HEK293 (cell line): ENCODE measurements around the gene XK.
"Not testable (repeated sequence)": the region's sequence is repeated elsewhere in the genome, so short reads cannot be mapped to it uniquely, and the experiment has no call there.

ENCODE experiments used
- CTCF ChIA-PET: fragments of 350-600 bp; formaldehyde crosslinking; extraction: SDS; loops from one replicate; lab custom pipeline; 2021; ENCODE audit warnings: antibody characterized with exemption; lab: Yijun Ruan, JAX
- POLR2A ChIA-PET: fragments of 300-600 bp; formaldehyde crosslinking; extraction: SDS; loops from one replicate; lab custom pipeline; 2020; ENCODE audit warnings: antibody characterized with exemption, inconsistent platforms; lab: Yijun Ruan, JAX
- H3K27ac ChIP-seq: fragments of 200-500 bp; sonication (Bioruptor generic); 2 replicates; pipeline ENCODE4 v1.5.1; 2014; ENCODE audit warnings: low read depth, low read length, control low read depth, inconsistent platforms; ENCODE audit errors: extremely low read depth
- H3K36me3 ChIP-seq, 2 experiments: fragments of 200-500 bp in 1 of 2; sonication (Bioruptor generic) in 1 of 2; 1 replicate in 1 of 2; 2 replicates in 1 of 2; pipeline ENCODE4 v1.5.1; 2014 to 2017; ENCODE audit warnings: inconsistent platforms in 2 of 2, low read length in 2 of 2; ENCODE audit not compliant: control insufficient read depth in 2 of 2, insufficient read depth in 1 of 2
- H3K4me1 ChIP-seq: fragments of 200-500 bp; sonication (Bioruptor generic); 2 replicates; pipeline ENCODE4 v1.5.1; 2014; ENCODE audit warnings: mild to moderate bottlenecking, low read length, inconsistent platforms; ENCODE audit not compliant: control insufficient read depth, insufficient read depth
- H3K4me3 ChIP-seq: 2 replicates; pipeline ENCODE4 v1.5.1; 2011; ENCODE audit warnings: low read depth, mild to moderate bottlenecking, control low read depth, low read length, moderate library complexity
- H3K9me3 ChIP-seq: fragments of 200-500 bp; sonication (Bioruptor generic); 2 replicates; pipeline ENCODE4 v1.5.1; 2014; ENCODE audit warnings: low read depth, low read length, inconsistent platforms; ENCODE audit not compliant: control insufficient read depth, insufficient read depth
- EGR2 ChIP-seq: fragments of 450-650 bp; formaldehyde crosslinking; IDR thresholded peaks from 2 replicates; pipeline ENCODE4 v1.5.1; 2016; ENCODE audit warnings: low read depth, missing biosample characterization, missing genetic modification characterization
- GLIS2 ChIP-seq: fragments of 450-650 bp; formaldehyde crosslinking; IDR thresholded peaks from 2 replicates; pipeline ENCODE4 v1.5.1; 2016; ENCODE audit warnings: missing biosample characterization, missing genetic modification characterization
- MYNN ChIP-seq: fragments of 450-650 bp; formaldehyde crosslinking; IDR thresholded peaks from 2 replicates; pipeline ENCODE4 v1.5.1; 2016; ENCODE audit warnings: missing biosample characterization, missing genetic modification characterization, borderline replicate concordance
- OSR2 ChIP-seq: fragments of 450-650 bp; formaldehyde crosslinking; IDR thresholded peaks from 2 replicates; pipeline ENCODE4 v1.5.1; 2016; ENCODE audit warnings: missing biosample characterization, missing genetic modification characterization
- SCRT1 ChIP-seq: fragments of 450-650 bp; formaldehyde crosslinking; IDR thresholded peaks from 2 replicates; pipeline ENCODE4 v1.5.1; 2016; ENCODE audit warnings: missing biosample characterization, missing genetic modification characterization, borderline replicate concordance
- SETDB1 ChIP-seq: IDR thresholded peaks from one replicate; pipeline ENCODE4 v1.6.1; 2017; ENCODE audit warnings: mild to moderate bottlenecking, low read length, moderate library complexity, mixed read lengths; ENCODE audit not compliant: insufficient read length
- SP7 ChIP-seq: fragments of 450-650 bp; formaldehyde crosslinking; IDR thresholded peaks from 2 replicates; pipeline ENCODE4 v1.5.1; 2016; ENCODE audit warnings: missing biosample characterization, missing genetic modification characterization
- ZBTB1 ChIP-seq: fragments of 450-650 bp; formaldehyde crosslinking; IDR thresholded peaks from 2 replicates; pipeline ENCODE4 v1.5.1; 2016; ENCODE audit warnings: missing biosample characterization, missing genetic modification characterization
- ZFP3 ChIP-seq: fragments of 450-650 bp; formaldehyde crosslinking; IDR thresholded peaks from 2 replicates; pipeline ENCODE4 v1.5.1; 2016; ENCODE audit warnings: low read depth, missing biosample characterization, missing genetic modification characterization
- ZNF175 ChIP-seq: fragments of 450-650 bp; formaldehyde crosslinking; IDR thresholded peaks from 2 replicates; pipeline ENCODE4 v1.5.1; 2016; ENCODE audit warnings: missing biosample characterization, missing genetic modification characterization
- ZNF184 ChIP-seq: fragments of 450-650 bp; IDR thresholded peaks from 2 replicates; pipeline ENCODE4 v1.5.1; 2018; ENCODE audit warnings: missing biosample characterization, mild to moderate bottlenecking, missing genetic modification characterization
- ZNF23 ChIP-seq: fragments of 450-650 bp; formaldehyde crosslinking; IDR thresholded peaks from 2 replicates; pipeline ENCODE4 v1.5.1; 2016; ENCODE audit warnings: missing biosample characterization, missing genetic modification characterization, borderline replicate concordance
- ZNF560 ChIP-seq: fragments of 450-650 bp; formaldehyde crosslinking; IDR thresholded peaks from 2 replicates; pipeline ENCODE4 v1.5.1; 2017; ENCODE audit warnings: missing biosample characterization, missing genetic modification characterization, borderline replicate concordance
- ZNF600 ChIP-seq: fragments of 450-650 bp; formaldehyde crosslinking; IDR thresholded peaks from 2 replicates; pipeline ENCODE4 v1.5.1; 2016; ENCODE audit warnings: missing biosample characterization, missing genetic modification characterization
- ZNF76 ChIP-seq: fragments of 450-650 bp; formaldehyde crosslinking; IDR thresholded peaks from 2 replicates; pipeline ENCODE4; 2016; ENCODE audit warnings: low read depth, missing biosample characterization, missing genetic modification characterization, borderline replicate concordance
- ZNF791 ChIP-seq: fragments of 450-650 bp; formaldehyde crosslinking; IDR thresholded peaks from 2 replicates; pipeline ENCODE4 v1.5.1; 2016; ENCODE audit warnings: missing biosample characterization, missing genetic modification characterization
- TF ChIP-seq, protein P1 (sequence below): fragments of 450-650 bp; formaldehyde crosslinking; IDR thresholded peaks from 2 replicates; pipeline ENCODE4 v1.5.1; 2016; ENCODE audit warnings: missing biosample characterization, missing genetic modification characterization
- TF ChIP-seq, protein P2 (sequence below): fragments of 450-650 bp; formaldehyde crosslinking; conservative IDR thresholded peaks from 2 replicates; pipeline ENCODE4 v1.5.1; 2016; ENCODE audit warnings: low read depth, missing biosample characterization, missing genetic modification characterization
- TF ChIP-seq, protein P3 (sequence below): sonication (generic); formaldehyde crosslinking; IDR thresholded peaks from 2 replicates; pipeline ENCODE4 v1.8.1; 2022; ENCODE audit warnings: mild to moderate bottlenecking, moderate library complexity, missing genetic modification reagents

Gene XK

DNA sequence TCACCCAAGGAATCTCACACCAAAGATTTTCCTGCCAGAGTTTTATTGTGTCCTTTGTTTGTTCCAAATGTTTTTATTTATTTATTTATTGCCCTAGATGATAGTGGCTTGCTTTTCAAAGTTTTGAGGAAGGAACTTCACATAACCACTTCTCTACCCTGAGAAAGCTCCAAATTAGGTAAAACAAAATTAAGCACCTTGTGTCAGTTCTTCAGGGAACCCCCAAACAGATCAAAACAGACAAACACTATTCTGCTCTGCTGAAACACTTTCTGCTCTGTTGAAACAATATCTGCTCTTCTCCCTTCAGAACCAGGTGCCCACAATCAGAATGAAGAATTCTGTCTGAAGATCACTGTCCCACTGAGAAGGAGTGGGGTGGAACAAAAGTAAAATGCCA, 77.8 kb downstream of the XK start (continued):
- TF ChIP-seq, protein P1, sequence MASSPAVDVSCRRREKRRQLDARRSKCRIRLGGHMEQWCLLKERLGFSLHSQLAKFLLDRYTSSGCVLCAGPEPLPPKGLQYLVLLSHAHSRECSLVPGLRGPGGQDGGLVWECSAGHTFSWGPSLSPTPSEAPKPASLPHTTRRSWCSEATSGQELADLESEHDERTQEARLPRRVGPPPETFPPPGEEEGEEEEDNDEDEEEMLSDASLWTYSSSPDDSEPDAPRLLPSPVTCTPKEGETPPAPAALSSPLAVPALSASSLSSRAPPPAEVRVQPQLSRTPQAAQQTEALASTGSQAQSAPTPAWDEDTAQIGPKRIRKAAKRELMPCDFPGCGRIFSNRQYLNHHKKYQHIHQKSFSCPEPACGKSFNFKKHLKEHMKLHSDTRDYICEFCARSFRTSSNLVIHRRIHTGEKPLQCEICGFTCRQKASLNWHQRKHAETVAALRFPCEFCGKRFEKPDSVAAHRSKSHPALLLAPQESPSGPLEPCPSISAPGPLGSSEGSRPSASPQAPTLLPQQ (tag by site-specific recombination), result no peak
- TF ChIP-seq, all 188 proteins: peak for 0

DNA sequence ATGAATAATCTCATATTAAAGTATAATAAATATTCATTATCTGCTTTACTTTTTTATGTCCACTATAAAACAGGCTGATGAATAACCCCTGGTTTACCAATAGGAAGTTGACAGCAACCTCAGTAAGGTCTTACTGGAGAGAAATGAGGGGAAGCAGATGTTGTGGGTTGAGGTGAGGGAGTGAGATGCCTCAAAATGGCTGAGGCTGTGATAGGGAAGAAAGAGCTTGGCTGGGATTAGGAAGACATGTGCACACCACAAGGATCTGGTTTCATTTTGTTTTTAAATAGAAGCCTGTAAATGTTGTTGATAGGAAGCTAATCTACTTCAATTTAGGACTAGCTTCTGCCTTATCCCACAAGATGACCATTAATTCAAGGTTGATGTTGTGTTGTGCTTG, 79.9 kb downstream of the XK start:
- Histone ChIP-seq H3K4me3 (no peak overlapping the region), H3K27ac (no peak overlapping the region), H3K4me1 (no peaks in the 10 kb centered on the region), H3K9me3 (no peaks in the 10 kb centered on the region), H3K36me3 (no peaks in the 10 kb centered on the region)
- no peak for TF ChIP-seq EGR2
- TF ChIP-seq ZNF791 (tag by site-specific recombination), result no peak
- no peak for TF ChIP-seq ZNF23 (tag by site-specific recombination)
- no peak for TF ChIP-seq ZNF600
- TF ChIP-seq, protein P2, sequence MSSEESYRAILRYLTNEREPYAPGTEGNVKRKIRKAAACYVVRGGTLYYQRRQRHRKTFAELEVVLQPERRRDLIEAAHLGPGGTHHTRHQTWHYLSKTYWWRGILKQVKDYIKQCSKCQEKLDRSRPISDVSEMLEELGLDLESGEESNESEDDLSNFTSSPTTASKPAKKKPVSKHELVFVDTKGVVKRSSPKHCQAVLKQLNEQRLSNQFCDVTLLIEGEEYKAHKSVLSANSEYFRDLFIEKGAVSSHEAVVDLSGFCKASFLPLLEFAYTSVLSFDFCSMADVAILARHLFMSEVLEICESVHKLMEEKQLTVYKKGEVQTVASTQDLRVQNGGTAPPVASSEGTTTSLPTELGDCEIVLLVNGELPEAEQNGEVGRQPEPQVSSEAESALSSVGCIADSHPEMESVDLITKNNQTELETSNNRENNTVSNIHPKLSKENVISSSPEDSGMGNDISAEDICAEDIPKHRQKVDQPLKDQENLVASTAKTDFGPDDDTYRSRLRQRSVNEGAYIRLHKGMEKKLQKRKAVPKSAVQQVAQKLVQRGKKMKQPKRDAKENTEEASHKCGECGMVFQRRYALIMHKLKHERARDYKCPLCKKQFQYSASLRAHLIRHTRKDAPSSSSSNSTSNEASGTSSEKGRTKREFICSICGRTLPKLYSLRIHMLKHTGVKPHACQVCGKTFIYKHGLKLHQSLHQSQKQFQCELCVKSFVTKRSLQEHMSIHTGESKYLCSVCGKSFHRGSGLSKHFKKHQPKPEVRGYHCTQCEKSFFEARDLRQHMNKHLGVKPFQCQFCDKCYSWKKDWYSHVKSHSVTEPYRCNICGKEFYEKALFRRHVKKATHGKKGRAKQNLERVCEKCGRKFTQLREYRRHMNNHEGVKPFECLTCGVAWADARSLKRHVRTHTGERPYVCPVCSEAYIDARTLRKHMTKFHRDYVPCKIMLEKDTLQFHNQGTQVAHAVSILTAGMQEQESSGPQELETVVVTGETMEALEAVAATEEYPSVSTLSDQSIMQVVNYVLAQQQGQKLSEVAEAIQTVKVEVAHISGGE, result no peak
- ChIA-PET CTCF (no interaction called here), POLR2A (no interaction called here)

DNA sequence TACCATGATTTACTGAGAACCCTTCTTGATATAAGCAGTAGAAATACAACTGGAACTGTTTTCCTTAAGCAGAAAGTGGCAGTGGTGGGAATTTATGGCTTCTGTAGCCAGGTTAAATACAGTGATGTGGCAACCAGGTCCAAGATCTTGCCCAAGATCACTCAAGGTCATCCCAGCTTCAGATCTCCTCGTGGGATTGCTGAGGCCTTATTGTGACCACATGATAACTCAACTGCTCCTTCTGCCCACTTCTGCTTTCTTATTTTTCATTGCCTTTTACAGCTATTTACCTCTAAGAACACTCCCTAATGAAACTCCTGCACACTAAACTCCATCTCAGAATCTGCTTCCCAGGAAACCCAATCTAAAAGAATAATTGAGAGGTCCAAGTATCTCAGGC, 81.8 kb downstream of the XK start:
- Histone ChIP-seq H3K4me1 (no peaks in the 10 kb centered on the region), H3K27ac (no peak overlapping the region), H3K4me3 (no peak overlapping the region), H3K36me3 (no peaks in the 10 kb centered on the region)
- CTCF ChIA-PET, result no interaction called here
- POLR2A ChIA-PET, result no interaction called here
- no peak for TF ChIP-seq ZNF560 (tag by site-specific recombination)
- TF ChIP-seq MYNN, result no peak
- no peak for TF ChIP-seq OSR2 (tag by site-specific recombination)
- no peak for TF ChIP-seq ZNF175 (tag by site-specific recombination)
- TF ChIP-seq, protein P3, sequence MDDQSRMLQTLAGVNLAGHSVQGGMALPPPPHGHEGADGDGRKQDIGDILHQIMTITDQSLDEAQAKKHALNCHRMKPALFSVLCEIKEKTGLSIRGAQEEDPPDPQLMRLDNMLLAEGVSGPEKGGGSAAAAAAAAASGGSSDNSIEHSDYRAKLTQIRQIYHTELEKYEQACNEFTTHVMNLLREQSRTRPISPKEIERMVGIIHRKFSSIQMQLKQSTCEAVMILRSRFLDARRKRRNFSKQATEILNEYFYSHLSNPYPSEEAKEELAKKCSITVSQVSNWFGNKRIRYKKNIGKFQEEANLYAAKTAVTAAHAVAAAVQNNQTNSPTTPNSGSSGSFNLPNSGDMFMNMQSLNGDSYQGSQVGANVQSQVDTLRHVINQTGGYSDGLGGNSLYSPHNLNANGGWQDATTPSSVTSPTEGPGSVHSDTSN (CRISPR knock-in tag), result no peak
- no peak for TF ChIP-seq ZNF184
- TF ChIP-seq ZNF76, result no peak
- no peak for TF ChIP-seq ZFP3 (tag by site-specific recombination)
- no peak for TF ChIP-seq GLIS2
- TF ChIP-seq SCRT1 (tag by site-specific recombination), result no peak
- no peak for TF ChIP-seq SETDB1
- TF ChIP-seq SP7, result no peak
- TF ChIP-seq ZBTB1 (tag by site-specific recombination), result no peak
- TF ChIP-seq, all 188 proteins: peak for 0
- no peaks in the 10 kb centered on the region for H3K9me3 ChIP-seq

DNA sequence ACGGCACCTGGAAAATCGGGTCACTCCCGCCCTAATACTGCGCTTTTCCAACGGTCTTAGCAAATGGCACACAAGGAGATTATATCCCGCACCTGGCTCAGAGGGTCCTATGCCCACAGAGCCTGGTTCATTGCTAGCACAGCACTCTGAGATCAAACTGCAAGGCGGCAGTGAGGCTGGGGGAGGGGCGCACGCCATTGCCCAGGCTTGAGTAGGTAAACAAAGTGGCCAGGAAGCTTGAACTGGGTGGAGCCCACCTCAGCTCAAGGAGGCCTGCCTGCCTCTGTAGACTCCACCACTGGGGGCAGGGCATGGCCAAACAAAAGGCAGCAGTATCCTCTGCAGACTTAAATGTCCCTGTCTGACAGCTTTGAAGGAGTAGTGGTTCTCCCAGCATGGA, 83.3 kb downstream of the XK start:
- H3K36me3 ChIP-seq, H3K4me3 ChIP-seq, H3K4me1 ChIP-seq, POLR2A ChIA-PET, H3K9me3 ChIP-seq, H3K27ac ChIP-seq: not testable (repeated sequence)
- CTCF ChIA-PET, result interaction anchor here (1.0 kb wide), 1 partner anchor 23 kb away, joined by 4 read pairs; no protein-coding TSS in a partner anchor
